Endothelial cell of umbilical vein (primary cell): ENCODE results near the gene TTC33. TPM values are rescaled to one million over a fixed set of nuclear protein-coding genes. Genes with fewer than 3 reads are reported as not detected.

Source experiments
- BruUV-seq: library from RNA; stranded (reverse); fragments of 400-500 nt; replicated peaks from 2 replicates; lab custom pipeline; 2021; lab: Mats Ljungman, UMichigan
- CTCF ChIA-PET: fragments of 300-600, 350-600 bp; sonication (Branson Sonifier 250); formaldehyde crosslinking; loops from one replicate; lab custom pipeline; 2021; ENCODE audit warnings: antibody characterized with exemption, inconsistent platforms; lab: Charles Lee
- POLR2A ChIA-PET: fragments of 300-600, 350-600 bp; sonication (Branson Sonifier 250); formaldehyde crosslinking; loops from one replicate; lab custom pipeline; 2021; ENCODE audit warnings: antibody characterized with exemption, inconsistent platforms; lab: Charles Lee
- DNase-seq: peaks from one replicate; pipeline ENCODE4 v3.0.0-alpha.2; 2011; ENCODE audit warnings: low read depth, low spot score
- FAIRE-seq: peaks from 2 replicates; lab custom pipeline; 2011; peaks lifted over from hg19 to GRCh38; lab: Jason Lieb, UNC
- H2AFZ ChIP-seq: 2 replicates; pipeline ENCODE4 v1.6.0; 2012; ENCODE audit warnings: low read depth, low read length, control low read depth, inconsistent platforms
- H3K27ac ChIP-seq: 2 replicates; pipeline ENCODE4 v1.5.1; 2011; ENCODE audit warnings: low read depth, mild to moderate bottlenecking, control low read depth, low read length, moderate library complexity; ENCODE audit not compliant: insufficient read depth
- H3K27me3 ChIP-seq, 2 experiments: 2 replicates each; pipeline versions ENCODE4 v1.6.0 to v1.6.1; 2011; ENCODE audit warnings: low read length in 2 of 2, mixed read lengths in 1 of 2; ENCODE audit not compliant: control insufficient read depth in 2 of 2, insufficient read depth in 2 of 2
- H3K36me3 ChIP-seq, 2 experiments: 2 replicates in 1 of 2; 3 replicates in 1 of 2; pipeline ENCODE4 v1.5.1; 2011; ENCODE audit warnings: low read length in 2 of 2, mild to moderate bottlenecking in 1 of 2, moderate library complexity in 1 of 2; ENCODE audit not compliant: control insufficient read depth in 2 of 2, insufficient read depth in 2 of 2; ENCODE audit errors: extremely low read depth in 1 of 2
- H3K4me1 ChIP-seq: 3 replicates; pipeline ENCODE4 v1.5.1; 2011; ENCODE audit warnings: mild to moderate bottlenecking, low read length; ENCODE audit not compliant: control insufficient read depth, insufficient read depth; ENCODE audit errors: extremely low read depth
- H3K4me2 ChIP-seq: 2 replicates; pipeline ENCODE4 v1.6.1; 2011; ENCODE audit warnings: low read length, control low read depth, mixed read lengths; ENCODE audit not compliant: insufficient read depth
- H3K4me3 ChIP-seq, 3 experiments: fragments of 200-600 bp in 1 of 3; sonication (generic), shearing (Covaris generic) in 1 of 3; replicated peaks in 1 of 3; 2 replicates each; pipeline ENCODE4 v1.5.1; 2011 to 2016; ENCODE audit warnings: control low read depth in 3 of 3, low read length in 3 of 3, mild to moderate bottlenecking in 2 of 3, inconsistent platforms in 1 of 3, low read depth in 1 of 3, moderate library complexity in 1 of 3; ENCODE audit not compliant: insufficient read depth in 1 of 3
- H3K79me2 ChIP-seq: 2 replicates; pipeline ENCODE4 v1.6.0; 2012; ENCODE audit warnings: low read length, inconsistent platforms; ENCODE audit not compliant: control insufficient read depth, insufficient read depth
- H3K9ac ChIP-seq: replicated peaks from 2 replicates; pipeline ENCODE3; 2011; ENCODE audit warnings: low read length, control low read depth; ENCODE audit not compliant: insufficient read depth; ENCODE audit errors: extremely low read depth
- H3K9me1 ChIP-seq: replicated peaks from 3 replicates; pipeline ENCODE4 v1.6.0; 2011; ENCODE audit warnings: mild to moderate bottlenecking, low read length; ENCODE audit not compliant: control insufficient read depth, insufficient read depth; ENCODE audit errors: extremely low read depth
- H3K9me3 ChIP-seq: replicated peaks from 2 replicates; pipeline ENCODE4 v1.5.1; 2012; ENCODE audit warnings: low read length, inconsistent platforms; ENCODE audit not compliant: control insufficient read depth, insufficient read depth
- H4K20me1 ChIP-seq: replicated peaks from 2 replicates; pipeline ENCODE3; 2011; ENCODE audit warnings: mild to moderate bottlenecking, low read length; ENCODE audit not compliant: control insufficient read depth, insufficient read depth; ENCODE audit errors: extremely low read depth
- EZH2 ChIP-seq: IDR thresholded peaks from 2 replicates; pipeline ENCODE4 v1.6.1; 2012; ENCODE audit warnings: borderline replicate concordance, low read depth, mild to moderate bottlenecking, moderate library complexity, low read length, inconsistent platforms; ENCODE audit not compliant: severe bottlenecking
- FOS ChIP-seq: IDR thresholded peaks from 2 replicates; pipeline ENCODE4 v1.6.1; 2011; ENCODE audit warnings: mild to moderate bottlenecking, low read length, moderate library complexity, borderline replicate concordance; ENCODE audit not compliant: insufficient read depth
- GATA2 ChIP-seq: IDR thresholded peaks from 2 replicates; pipeline ENCODE4 v1.7.0; 2011; ENCODE audit warnings: low read depth, mild to moderate bottlenecking, moderate library complexity, mixed read lengths, low read length; ENCODE audit not compliant: insufficient read length, insufficient read depth
- JUN ChIP-seq: IDR thresholded peaks from 2 replicates; pipeline ENCODE4 v1.6.1; 2011; ENCODE audit warnings: borderline replicate concordance, low read depth; ENCODE audit not compliant: insufficient read length, insufficient read depth
- MYC ChIP-seq: IDR thresholded peaks from one replicate; pipeline ENCODE4 v1.6.1; 2011; ENCODE audit warnings: mild to moderate bottlenecking, low read depth, low read length
- POLR2A ChIP-seq: IDR thresholded peaks from 2 replicates; pipeline ENCODE4 v1.6.1; 2012; ENCODE audit warnings: low read depth, mild to moderate bottlenecking, control low read depth, low read length
- POLR2AphosphoS5 ChIP-seq: IDR thresholded peaks from 2 replicates; pipeline ENCODE4 v1.6.1; 2012; ENCODE audit warnings: low read depth, mild to moderate bottlenecking, control low read depth, low read length, moderate library complexity; ENCODE audit not compliant: insufficient read depth
- dilution Hi-C: fragments of 300-500 bp; cut with MboI; formaldehyde crosslinking; loops from one replicate; pipeline ENCODE4 v1.15.0; 2019; ENCODE audit warnings: low sequenced_read_pairs; ENCODE audit not compliant: extremely low pct_ligation_motif_present
- intact Hi-C: fragments of 100-400 bp; cut with micrococcal nuclease; formaldehyde crosslinking; loops from one replicate; pipeline ENCODE4 v1.10.0; 2022
- polyA plus RNA-seq, 4 experiments: library from polyadenylated mRNA; depleted of rRNA in 3 of 4; stranded (reverse) in 3 of 4; unstranded in 1 of 4; fragments of >200 nt; gene quantifications; 2 replicates each; pipeline versions ENCODE4 v1.2.1 to v1.2.3, GENCODE V29; 2011 to 2012; ENCODE audit warnings: missing spikeins in 1 of 4
- total RNA-seq: library from RNA; stranded (reverse); gene quantifications from 2 replicates; pipeline ENCODE4 v1.2.3, GENCODE V29; 2021
- TF ChIP-seq, protein P1 (sequence below): IDR thresholded peaks from 2 replicates; pipeline ENCODE4 v1.6.1; 2011; ENCODE audit not compliant: insufficient read depth, insufficient read length
- TF ChIP-seq, protein P2 (sequence below), 2 donors: IDR thresholded peaks; 1 replicate in 1 of 2; 2 replicates in 1 of 2; pipeline ENCODE4 v1.5.1; 2011; ENCODE audit warnings: low read length in 2 of 2, mild to moderate bottlenecking in 2 of 2, moderate library complexity in 2 of 2, control low read depth in 1 of 2, inconsistent platforms in 1 of 2, low read depth in 1 of 2; ENCODE audit not compliant: insufficient read depth in 1 of 2; ENCODE audit errors: extremely low read depth in 1 of 2

The TTC33 gene
- total and polyA plus RNA-seq, 2 donors (not counting 3 experiments of a cell fraction or from before 2014, with no cell fraction given): 2.2 to 11.7 TPM

DNA sequence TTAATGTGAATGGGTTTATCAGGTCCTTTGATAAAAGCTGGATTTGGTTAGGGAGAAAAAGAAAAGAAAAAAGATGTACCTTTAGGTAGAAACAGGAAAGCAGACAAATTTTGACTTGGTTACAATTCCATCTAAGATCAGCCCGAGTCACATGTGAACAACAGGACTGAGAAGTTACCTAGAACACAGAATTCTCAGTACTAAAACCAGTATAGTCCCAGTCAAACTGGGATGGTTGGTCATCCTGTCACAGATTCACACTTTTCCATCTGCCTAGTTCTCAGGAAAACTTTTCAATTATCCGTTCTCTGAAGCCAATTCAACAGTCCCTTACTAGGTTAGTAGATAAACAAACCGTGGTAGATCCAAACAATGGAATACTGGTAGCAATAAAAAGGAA, 266.3 kb downstream of the TTC33 start:
- no peaks in the 10 kb centered on the region for H3K4me1 ChIP-seq
- intact Hi-C loops: no loop called here
- no peak overlapping the region for H3K4me2 ChIP-seq
- no peaks in the 10 kb centered on the region for H3K79me2 ChIP-seq
- H3K36me3 ChIP-seq: no peaks in the 10 kb centered on the region
- POLR2A ChIA-PET: no interaction called here
- no TSS peak for BruUV-seq
- H2AFZ ChIP-seq: no peak overlapping the region
- CTCF ChIA-PET: interaction anchor here (0.7 kb wide), 1 partner anchor 25 kb away, joined by 3 read pairs; no protein-coding TSS in a partner anchor
- dilution Hi-C loops: no loop called here
- H3K27me3 ChIP-seq: no peaks in the 10 kb centered on the region
- H3K27ac ChIP-seq: no peak overlapping the region
- no peaks in the 10 kb centered on the region for H4K20me1 ChIP-seq
- DNase-seq (no peak), FAIRE-seq (no peak)
- H3K4me3 ChIP-seq: no peak overlapping the region
- no peak overlapping the region for H3K9ac ChIP-seq
- H3K9me3 ChIP-seq: no peaks in the 10 kb centered on the region
- TF ChIP-seq MYC: no peak
- no peak for TF ChIP-seq GATA2
- TF ChIP-seq EZH2: no peak
- TF ChIP-seq, protein P1, sequence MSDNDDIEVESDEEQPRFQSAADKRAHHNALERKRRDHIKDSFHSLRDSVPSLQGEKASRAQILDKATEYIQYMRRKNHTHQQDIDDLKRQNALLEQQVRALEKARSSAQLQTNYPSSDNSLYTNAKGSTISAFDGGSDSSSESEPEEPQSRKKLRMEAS: no peak
- no peaks in the 10 kb centered on the region for H3K9me1 ChIP-seq

GRCh38 chr5:40486437-40487275, 269.1 kb downstream of the TTC33 start:
- H3K36me3 ChIP-seq: no peaks in the 10 kb centered on the region
- no peaks in the 10 kb centered on the region for H3K9me3 ChIP-seq
- dilution Hi-C loops (no loop called here), intact Hi-C loops (no loop called here)
- no peak overlapping the region for H3K4me3 ChIP-seq
- no peaks in the 10 kb centered on the region for H4K20me1 ChIP-seq
- TF ChIP-seq, protein P1: no peak
- no peak for TF ChIP-seq POLR2AphosphoS5
- TF ChIP-seq GATA2: no peak
- TF ChIP-seq POLR2A: no peak
- TF ChIP-seq EZH2: no peak
- TF ChIP-seq MYC: no peak
- no peak for TF ChIP-seq FOS
- TF ChIP-seq, protein P2, sequence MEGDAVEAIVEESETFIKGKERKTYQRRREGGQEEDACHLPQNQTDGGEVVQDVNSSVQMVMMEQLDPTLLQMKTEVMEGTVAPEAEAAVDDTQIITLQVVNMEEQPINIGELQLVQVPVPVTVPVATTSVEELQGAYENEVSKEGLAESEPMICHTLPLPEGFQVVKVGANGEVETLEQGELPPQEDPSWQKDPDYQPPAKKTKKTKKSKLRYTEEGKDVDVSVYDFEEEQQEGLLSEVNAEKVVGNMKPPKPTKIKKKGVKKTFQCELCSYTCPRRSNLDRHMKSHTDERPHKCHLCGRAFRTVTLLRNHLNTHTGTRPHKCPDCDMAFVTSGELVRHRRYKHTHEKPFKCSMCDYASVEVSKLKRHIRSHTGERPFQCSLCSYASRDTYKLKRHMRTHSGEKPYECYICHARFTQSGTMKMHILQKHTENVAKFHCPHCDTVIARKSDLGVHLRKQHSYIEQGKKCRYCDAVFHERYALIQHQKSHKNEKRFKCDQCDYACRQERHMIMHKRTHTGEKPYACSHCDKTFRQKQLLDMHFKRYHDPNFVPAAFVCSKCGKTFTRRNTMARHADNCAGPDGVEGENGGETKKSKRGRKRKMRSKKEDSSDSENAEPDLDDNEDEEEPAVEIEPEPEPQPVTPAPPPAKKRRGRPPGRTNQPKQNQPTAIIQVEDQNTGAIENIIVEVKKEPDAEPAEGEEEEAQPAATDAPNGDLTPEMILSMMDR (IDR thresholded peaks at IDR 0.05; ENCODE audit: extremely low read depth in 1 of 2, insufficient read depth in 1 of 2, low read depth in 1 of 2, low read length in 2 of 2): no peak
- no peak for TF ChIP-seq JUN
- ChIA-PET POLR2A (no interaction called here), CTCF (interaction anchor here (1.0 kb wide), 2 partner anchors 10 to 11 kb away, joined by 3 read pairs; no protein-coding TSS in a partner anchor)
- H3K4me2 ChIP-seq: no peak overlapping the region
- no peaks in the 10 kb centered on the region for H3K79me2 ChIP-seq
- H3K4me1 ChIP-seq: no peaks in the 10 kb centered on the region
- H3K27ac ChIP-seq: no peak overlapping the region
- no peak for FAIRE-seq
- H3K9ac ChIP-seq: no peak overlapping the region
- H3K9me1 ChIP-seq: no peaks in the 10 kb centered on the region
- no peak for DNase-seq
- BruUV-seq: no TSS peak
- H3K27me3 ChIP-seq: no peaks in the 10 kb centered on the region
- no peak overlapping the region for H2AFZ ChIP-seq
